AG04449 (cell line): Measurements from ENCODE around the gene DENND1A.
A peak's percentile ranks its signal among the peaks of the same experiment; 100 is the strongest.

ENCODE experiments used
- CTCF ChIA-PET: fragments of 350-600 bp; formaldehyde crosslinking; extraction: SDS; loops from one replicate; lab custom pipeline; 2021; ENCODE audit warnings: antibody characterized with exemption; lab: Yijun Ruan, JAX
- POLR2A ChIA-PET: fragments of 400-600, 350-600 bp; formaldehyde crosslinking; extraction: SDS; loops from one replicate; lab custom pipeline; 2020; ENCODE audit warnings: antibody characterized with exemption, inconsistent platforms; lab: Yijun Ruan, JAX
- DNase-seq: peaks from one replicate; pipeline ENCODE4 v3.0.0-alpha.2; 2010; ENCODE audit warnings: low read depth, low spot score
- H3K4me3 ChIP-seq: 2 replicates; pipeline ENCODE4 v1.5.1; 2011; ENCODE audit warnings: low read depth, mild to moderate bottlenecking, control low read depth, low read length
- CTCF ChIP-seq: IDR thresholded peaks from one replicate; pipeline ENCODE4 v1.5.1; 2011; ENCODE audit warnings: mild to moderate bottlenecking, moderate library complexity, low read length, control low read depth, inconsistent platforms; ENCODE audit not compliant: insufficient read depth; ENCODE audit errors: missing control alignments

Gene DENND1A

GRCh38 chr9:123368536-123369153, 561.3 kb downstream of the DENND1A start:
- TF ChIP-seq CTCF, result no peak
- POLR2A ChIA-PET, result no interaction called here

GRCh38 chr9:123368023-123368422, 561.9 kb downstream of the DENND1A start:
- POLR2A ChIA-PET, result no interaction called here
- no peak overlapping the region for H3K4me3 ChIP-seq
- no peak for DNase-seq
- CTCF ChIA-PET, result interaction anchor here (0.6 to 3.3 kb wide), 3 partner anchors 14 to 1269 kb away, joined by 3 to 13 read pairs (median 3); no protein-coding TSS in a partner anchor
- TF ChIP-seq CTCF, result no peak

More at GRCh38 chr9:123368536-123369153, 561.3 kb downstream of the DENND1A start:
- DNase-seq, result no peak
- CTCF ChIA-PET, result interaction anchor here (0.6 to 3.3 kb wide), 6 partner anchors 12 to 1269 kb away, joined by 3 to 13 read pairs (median 3); no protein-coding TSS in a partner anchor
- no peak overlapping the region for H3K4me3 ChIP-seq

- TF ChIP-seq CTCF, result no peak
- POLR2A ChIA-PET, result no interaction called here
- CTCF ChIA-PET, result interaction anchor here (1.0 to 4.3 kb wide), 2 partner anchors 12 to 20 kb away, joined by 3 to 23 read pairs; no protein-coding TSS in a partner anchor
- DNase-seq, result no peak
- H3K4me3 ChIP-seq, result no peak overlapping the region
These were observed 563.9 kb downstream of the DENND1A start for GRCh38 chr9:123365881-123366528.

GRCh38 chr9:123365287-123365880, 564.5 kb downstream of the DENND1A start:
- TF ChIP-seq CTCF, result peak; percentile 5
- no peak overlapping the region for H3K4me3 ChIP-seq
- DNase-seq, result no peak
- ChIA-PET POLR2A (no interaction called here), CTCF (interaction anchor here (1.0 to 7.6 kb wide), 3 partner anchors 11 to 20 kb away, joined by 3 to 63 read pairs (median 23); no protein-coding TSS in a partner anchor)

GRCh38 chr9:123364241-123364824, 565.6 kb downstream of the DENND1A start:
- no peak for DNase-seq
- CTCF ChIA-PET, result interaction anchor here (1.5 to 7.6 kb wide), 3 partner anchors 10 to 22 kb away, joined by 3 to 63 read pairs (median 23); no protein-coding TSS in a partner anchor
- POLR2A ChIA-PET, result no interaction called here
- no peak for TF ChIP-seq CTCF
- no peak overlapping the region for H3K4me3 ChIP-seq

GRCh38 chr9:123362856-123363255, 567.1 kb downstream of the DENND1A start:
- POLR2A ChIA-PET, result no interaction called here
- no peak for DNase-seq
- no peak for TF ChIP-seq CTCF
- CTCF ChIA-PET, result interaction anchor here (1.5 to 7.6 kb wide), 3 partner anchors 8 to 23 kb away, joined by 3 to 63 read pairs (median 23); no protein-coding TSS in a partner anchor
- H3K4me3 ChIP-seq, result no peak overlapping the region
